HG02798 (cell line): ENCODE results near the gene FRRS1L.

ENCODE experiments used
- ATAC-seq: cut with Tn5 transposase; IDR thresholded peaks from one replicate; pipeline ENCODE4 v1.9.1; 2021; ENCODE audit warnings: mild to moderate bottlenecking; ENCODE audit not compliant: unreplicated experiment, poor library complexity

Gene FRRS1L

DNA sequence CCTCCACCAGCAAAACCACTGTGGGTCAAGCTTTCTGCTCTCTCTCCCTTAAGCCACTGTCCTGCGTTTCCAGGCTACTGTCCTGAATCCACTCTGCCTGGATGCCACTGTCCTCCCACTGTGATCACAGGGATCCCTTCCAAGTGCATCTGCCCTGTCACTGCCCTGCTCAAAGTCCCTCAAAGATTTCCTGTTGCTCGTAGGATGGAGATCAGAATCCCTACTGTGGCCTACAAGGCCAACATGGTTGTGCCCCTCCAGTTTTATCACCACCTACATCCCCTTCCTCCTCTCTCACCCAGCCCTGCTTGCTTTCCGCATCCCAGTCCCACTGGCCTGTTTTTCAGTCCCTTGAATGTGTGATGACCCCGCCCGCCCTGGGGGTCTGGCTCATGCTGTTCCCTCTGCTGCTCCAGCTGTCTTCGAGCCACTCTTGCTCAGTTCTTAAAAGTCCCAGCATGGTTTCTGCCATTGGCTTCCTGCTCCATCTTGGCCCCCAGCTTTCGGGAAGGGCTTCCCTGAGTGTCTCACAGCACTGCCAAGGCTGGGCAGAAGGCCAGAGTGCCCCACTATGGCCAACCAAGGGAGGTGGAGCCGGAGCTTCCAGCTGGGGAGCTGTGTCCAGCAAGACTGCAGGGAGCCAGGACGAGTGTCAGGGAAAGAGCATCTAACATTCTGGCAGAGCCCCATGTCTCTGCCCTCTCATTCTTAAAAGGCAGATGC lies 12.9 kb upstream of the FRRS1L start:
- no peak for ATAC-seq

DNA sequence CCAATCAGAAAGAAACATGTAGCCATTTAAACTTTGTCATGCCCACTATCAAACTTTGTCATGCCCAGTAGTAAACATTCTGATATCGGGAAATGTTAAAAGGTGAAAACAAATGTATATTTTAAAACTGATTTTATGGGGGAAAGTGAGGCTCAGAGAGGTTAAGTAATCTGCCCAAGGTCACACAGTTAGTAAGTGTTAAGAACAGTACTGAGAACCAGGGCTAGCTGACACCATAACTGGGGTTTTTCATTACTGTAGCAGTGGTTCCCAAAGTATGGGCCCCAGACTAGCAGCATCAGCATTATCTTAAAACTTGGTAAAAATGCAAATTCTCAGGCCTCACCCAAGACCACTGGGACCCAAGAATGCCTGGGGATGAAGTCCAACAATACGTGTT lies 9.9 kb upstream of the FRRS1L start:
- no peak for ATAC-seq

DNA sequence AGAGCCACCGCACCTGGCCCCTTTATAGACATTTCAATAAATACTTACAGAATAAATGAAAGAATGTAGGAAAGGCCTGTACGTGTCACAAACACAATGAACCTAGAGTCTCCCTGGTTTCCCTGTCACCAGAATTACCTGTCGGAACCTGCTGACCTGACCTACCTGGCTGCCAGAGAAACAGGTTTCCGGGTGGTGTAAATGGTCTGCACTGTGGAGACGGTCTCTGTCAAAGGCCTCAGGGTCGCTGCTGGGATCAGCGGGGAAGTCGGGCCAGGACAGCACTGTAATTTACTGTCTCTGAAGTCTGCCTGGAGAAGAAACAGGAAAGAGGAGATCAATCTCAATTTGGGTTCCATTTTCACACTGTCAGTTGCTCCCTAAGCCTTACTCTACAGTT lies 9.3 kb upstream of the FRRS1L start:
- no peak for ATAC-seq

DNA sequence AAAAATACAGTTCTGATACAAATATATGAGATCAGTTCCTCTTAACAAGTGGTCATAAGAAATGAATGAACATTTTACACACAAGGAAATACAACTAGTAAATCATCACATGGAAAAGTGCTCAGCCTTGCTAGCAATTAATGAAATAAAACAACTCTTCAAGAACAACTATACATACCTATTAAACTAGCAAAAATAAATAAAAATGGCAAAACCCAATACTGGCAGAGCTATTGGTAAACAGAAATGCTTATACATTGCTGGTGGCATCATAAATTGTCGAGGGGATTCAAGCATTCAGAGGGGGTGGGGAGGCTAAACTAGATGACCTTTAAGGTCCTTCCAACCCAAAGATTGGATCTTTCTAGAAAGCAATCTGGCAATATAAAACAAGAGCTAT lies 5.9 kb upstream of the FRRS1L start:
- no peak for ATAC-seq

DNA sequence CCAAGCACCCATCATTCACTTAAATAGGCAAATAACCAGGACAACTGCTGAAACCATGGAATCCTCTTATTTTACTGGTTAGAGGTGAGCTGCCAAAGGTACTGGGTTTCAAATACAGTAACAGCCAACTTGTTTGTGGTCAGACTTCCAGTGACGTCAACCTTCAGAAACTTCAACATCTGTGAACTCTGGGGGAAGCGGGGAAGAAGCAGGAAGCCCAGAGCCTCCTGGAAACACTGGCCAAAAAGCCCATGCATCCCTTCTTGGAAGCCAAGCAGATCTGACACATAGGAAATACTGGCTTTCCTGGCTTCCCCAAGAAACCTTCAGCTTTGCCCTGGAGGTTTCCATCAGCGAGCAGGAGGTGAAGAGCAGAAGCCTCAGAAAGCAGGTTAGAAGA lies 4.9 kb upstream of the FRRS1L start:
- no peak for ATAC-seq

DNA sequence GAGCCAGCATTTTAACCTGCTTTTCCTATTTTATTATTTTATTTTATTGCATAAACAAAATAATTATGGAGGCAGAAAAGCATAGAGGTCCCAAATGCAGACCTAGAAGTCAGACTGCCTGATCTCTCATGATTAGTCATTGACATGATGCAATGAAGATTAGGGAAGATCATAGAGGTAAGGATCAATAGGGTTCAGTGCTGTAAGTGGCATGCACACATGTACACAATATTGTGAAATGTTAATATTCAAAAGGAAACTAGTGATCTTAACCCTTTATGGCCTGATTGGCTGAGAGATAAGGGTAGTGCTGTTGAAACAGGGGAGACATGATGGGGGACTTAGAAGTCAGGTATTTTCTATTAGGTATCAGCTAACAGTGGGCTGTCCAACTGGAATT lies 1.1 kb upstream of the FRRS1L start:
- no peak for ATAC-seq

DNA sequence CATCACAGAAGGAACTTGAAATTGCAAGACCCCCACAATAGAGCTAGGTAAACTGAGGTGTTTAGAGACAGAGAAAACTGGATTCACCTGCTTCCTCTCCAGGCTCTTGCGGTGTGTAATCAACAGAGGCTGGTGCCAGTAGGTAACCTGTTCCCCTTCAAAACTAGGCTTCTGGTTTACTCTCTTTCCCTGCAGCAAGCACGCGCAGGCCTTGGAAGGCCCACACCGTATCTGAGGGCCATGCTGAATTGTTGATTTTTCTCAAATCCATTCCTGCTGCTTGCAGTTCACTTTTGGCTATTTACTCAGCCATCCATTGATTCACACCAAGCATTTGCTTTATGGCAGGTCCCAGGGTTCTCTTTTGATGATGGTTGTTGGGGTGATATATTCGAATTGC lies 667 bp upstream of the FRRS1L start:
- no peak for ATAC-seq

DNA sequence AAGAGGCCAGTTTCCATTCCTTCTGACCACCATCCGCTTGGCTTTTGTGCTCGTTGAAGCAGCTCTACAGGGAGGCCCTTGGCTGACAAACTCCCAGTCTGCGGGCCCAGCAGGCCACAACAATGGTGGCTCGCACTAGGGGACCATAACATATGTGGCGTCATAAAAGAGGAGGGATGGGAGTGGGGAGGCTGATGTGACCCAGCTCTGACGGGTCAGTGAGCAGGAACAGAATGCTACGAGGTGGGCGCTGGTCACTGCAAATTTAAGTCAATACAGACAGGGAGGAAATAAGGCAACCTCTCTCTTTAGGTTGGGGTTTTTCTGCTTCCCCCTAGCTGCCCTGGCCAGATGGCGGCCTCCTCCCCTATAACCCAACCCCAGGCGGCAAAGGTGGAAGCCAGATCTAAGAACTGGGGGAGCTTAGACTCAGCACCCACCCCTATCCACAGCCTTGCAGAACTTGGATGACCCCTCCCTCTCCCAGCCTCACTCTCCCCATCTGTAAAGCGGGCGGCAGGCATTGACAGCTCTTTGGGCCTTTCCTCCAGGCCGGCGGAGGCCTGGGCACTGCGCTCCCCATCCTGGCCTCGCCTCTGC lies 778 bp downstream of the FRRS1L start:
- ATAC-seq = no peak

DNA sequence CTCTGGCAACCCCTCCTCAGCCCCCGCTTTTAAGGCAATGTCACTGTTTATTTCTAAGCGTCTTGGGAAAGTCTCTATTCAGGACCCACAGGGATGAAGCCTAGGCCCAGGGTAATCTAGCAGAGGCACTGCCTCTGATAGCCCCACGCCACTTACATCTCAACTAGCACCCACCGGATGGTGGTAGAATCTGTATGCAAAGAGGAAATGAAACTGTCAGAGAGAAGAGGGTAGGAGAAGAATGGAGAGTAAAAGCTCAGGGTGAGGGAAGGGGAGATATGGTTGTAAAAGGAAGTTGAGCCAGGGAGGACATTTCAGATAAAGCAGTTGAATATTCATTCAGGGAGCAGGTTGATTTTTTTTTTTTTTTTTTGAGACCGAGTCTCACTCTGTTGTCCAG lies 3.0 kb downstream of the FRRS1L start:
- ATAC-seq = no peak

DNA sequence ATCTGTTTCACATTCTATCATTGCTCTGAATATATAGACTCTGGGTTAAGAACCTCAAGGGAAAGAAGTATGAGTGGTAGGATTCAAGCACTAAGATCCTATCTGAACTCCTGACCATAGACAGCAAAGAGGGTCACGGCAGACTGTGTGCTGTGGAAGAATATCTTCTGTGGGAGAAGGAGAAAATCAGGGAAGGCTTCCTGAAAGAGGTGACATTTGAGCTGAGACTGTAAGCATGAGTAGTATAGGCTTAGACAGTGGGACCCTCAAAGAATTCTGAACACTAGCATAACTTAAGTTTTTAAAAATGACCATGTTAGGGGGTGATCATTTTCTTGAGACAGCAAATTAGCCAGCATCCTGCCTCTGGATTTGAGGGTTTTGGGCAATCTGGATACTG lies 3.9 kb downstream of the FRRS1L start:
- no peak for ATAC-seq

DNA sequence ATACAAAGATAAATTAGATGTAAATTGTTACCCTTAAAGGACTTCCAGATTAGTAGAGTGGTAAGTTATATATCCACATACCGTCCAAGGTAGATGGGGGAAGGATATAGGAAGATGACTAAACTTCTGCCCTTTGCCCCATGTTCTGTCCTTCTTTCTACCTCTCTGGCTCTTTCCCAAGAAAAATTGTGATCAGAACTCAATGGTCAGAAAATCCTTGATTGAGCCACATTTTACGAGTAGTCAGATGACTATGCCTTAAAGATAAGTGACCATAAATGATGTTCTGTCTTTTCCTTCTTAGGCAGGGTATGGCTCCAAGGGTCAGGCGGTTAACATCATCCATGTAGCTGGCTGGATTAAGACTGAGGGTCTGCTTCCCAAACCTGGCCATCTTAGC lies 4.4 kb downstream of the FRRS1L start:
- no peak for ATAC-seq

DNA sequence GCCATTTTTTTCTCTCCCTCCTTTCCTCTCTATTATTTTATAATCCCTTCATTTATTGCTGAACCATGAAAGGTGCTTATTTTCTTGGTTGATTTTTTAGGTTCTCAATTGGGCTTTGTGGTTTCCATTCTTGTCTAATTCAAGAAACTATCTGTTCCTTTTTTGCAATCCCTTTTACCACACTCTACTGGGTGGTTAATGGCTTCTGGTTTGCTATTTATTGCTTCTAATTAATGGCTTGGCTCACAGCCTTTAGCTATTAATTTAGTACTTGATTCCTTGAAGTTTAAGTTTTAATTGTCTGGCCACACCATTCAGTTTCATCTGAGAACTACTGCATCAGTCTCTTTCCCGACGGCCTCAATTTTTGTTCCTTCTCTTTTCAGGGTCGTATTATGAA lies 5.6 kb downstream of the FRRS1L start:
- no peak for ATAC-seq

DNA sequence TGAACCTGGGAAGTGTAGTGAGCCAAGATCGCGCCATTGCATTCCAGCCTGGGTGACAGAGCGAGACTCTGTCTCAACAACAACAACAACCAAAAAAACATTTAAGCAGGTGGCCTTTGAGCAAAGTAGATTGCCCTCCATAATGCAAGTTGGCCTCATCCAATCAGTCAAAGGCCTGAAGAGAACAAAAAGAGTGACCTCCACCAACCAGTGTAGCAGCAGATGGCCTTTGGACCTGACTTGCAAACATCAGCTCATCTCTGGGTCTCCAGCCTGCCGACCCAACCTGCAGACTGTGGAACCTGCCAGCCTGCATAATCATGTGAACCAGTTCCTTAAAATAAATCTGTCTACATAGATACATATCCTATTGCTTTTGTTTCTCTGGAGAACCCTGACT lies 7.5 kb downstream of the FRRS1L start:
- ATAC-seq = no peak

DNA sequence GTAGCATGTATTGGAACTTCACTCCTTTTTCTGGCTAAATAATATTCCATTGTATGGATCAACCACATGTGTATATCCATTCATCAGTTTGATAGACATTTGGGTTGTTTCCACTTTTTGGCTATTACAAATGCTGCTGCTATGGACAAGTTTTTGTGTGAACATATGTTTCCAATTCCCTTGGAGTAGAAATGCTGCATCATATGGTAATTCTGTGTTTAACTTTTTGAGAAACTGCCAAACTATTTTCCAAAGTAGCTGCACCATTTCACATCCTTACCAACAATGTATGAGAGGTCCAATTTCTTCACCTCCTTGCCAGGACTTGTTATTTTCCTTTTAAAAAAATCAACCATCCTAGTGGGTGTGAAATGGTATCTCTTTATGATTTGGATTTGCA lies 8.4 kb downstream of the FRRS1L start:
- ATAC-seq = no peak

DNA sequence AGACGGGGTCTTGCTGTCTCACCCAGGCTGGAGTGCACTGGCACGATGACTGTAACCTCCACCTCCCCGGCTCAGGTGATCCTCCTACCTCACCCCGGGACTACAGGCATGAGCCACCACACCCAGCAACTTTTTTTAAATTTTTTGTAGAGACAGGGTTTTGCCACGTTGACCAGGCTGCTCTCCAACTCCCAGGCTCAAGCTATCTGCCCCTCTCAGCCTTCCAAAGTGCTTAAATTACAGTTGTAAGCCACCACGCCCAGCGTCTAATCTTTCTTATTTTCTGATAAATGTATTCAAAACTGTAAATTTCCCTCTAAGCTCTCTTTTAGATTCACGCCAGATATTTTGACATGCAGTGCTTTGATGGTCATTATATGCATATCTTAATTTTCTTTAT lies 10.3 kb downstream of the FRRS1L start:
- no peak for ATAC-seq

DNA sequence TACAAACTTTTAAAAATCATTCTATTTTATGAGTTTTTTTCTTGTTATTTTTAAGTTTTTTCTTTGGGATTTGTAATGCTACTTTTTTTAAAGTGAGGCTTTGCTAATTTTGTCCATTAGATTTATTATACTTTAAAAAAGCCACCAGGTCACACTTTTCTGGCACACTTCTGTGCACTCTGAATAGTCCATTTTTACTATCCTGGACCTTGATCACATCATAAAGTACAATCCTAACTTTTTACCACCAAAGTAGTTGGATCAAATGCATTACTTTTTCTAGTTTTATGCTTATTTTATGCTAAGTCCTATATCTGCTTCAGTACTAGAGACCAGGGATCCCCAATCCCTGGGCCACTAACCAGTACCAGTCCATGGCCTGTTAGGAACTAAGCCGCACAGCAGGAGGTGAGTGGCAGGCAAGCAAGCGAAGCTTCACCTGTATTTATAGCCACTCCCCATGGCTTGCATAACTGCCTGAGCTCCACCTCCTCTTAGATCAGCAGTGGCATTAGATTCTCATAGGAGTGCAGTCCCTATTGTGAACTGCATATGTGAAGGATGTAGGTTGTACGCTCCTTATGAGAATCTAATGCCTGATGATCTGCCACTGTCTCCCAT lies 16.0 kb downstream of the FRRS1L start:
- ATAC-seq = no peak

DNA sequence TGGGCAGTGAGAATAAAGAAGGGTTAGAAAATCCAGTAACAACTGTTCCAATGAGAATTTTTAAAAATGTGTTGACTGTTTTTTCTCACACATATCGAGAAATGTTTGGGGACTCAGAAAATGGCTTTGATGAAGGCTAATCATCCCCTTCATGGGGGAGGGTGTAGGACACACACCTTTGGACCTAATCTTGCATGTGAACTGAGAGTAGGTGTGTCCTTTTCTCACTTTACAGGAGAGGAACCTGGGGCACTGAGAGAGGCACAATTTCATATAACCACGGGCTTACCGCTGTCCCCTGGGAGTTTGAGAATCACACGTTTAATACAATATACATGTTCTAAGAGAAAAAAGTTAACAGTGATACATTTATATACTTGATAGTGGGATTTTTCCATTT lies 17.3 kb downstream of the FRRS1L start:
- ATAC-seq = no peak

DNA sequence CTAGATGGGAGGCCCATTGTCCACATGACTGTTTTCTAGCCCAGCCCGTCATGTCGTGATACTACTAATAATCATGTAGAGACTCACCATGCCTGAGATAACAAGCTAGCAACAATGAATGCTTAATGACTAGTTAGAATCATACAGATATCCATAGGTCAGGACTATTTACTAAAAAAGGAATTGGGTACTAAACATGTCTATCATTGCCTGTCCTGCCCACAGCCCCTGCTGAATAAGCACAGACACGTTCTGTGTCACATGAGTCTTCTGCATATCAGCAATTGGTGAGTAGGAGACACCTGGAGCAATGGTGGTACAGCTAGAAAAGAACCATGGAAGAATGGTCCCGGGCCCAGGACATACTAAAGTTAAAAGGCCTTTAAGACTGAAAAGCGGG lies 18.0 kb downstream of the FRRS1L start:
- no peak for ATAC-seq

DNA sequence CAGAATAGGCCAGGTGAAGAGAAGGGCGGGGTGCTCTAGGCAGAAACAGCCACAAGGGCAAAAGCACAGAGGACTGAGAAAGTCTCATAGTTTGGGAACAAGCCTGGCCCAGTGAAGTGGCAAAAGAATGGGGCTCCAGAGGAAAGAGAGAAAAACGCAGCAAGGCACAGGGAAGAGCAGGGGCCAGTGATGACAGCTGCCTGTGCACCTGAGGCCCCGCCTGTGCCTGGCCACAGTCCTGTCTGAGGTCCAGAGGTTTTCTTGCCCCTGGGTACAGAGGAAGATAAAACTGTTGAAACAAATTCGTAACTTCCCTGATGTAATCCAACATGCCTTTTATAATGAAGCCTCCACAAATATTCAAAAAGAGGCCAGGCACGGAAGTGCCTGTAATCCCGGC lies 22.0 kb downstream of the FRRS1L start:
- no peak for ATAC-seq

DNA sequence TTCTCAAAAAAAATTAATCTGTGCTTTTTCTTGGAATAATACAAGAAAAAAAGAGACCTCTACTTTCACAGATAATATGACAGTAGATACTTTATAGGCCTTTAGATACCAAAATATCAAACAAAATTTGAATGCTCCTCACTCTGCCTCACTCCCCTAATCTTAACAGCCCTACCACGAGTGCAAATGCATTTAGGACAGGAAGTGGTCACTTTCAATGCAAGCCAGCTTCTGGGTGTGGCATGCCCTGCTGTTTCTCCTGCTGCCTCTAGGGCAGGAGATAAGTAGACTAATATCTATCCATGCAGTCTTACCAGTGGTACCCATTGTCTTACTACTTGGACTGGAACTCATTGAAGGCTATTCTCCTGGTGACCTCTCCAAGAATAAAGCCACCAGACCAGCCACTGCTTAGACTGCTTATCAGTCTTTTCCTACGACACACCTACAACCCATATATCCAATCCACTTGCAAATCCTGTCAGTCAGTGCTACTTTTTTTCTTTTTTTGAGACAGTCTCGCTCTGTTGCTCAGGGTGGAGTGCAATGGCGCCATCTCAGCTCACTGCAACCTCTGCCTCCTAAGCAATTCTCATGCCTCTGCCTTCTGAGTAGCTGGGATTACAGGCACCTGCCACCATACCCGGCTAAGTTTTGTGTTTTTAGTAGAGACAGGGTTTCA lies 23.0 kb downstream of the FRRS1L start:
- ATAC-seq = peak; percentile 94

DNA sequence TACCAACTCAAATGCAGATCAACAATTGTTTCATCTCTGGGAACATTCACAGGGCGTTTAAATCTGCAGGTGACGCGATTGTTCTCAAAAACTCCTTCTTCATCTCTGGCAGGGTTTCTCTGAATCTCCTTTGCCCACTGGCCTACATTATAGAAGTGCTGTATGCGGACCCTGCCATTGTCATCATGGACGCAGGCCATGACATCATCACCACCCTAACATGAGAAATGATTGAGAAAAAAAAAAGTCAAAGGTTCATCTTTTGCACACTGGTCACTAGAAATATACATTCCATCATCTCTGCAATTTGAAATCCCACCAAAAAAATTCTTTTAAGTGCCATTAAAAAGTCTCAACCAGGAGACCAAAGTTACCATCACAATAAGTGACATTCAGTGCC lies 25.7 kb downstream of the FRRS1L start:
- ATAC-seq = no peak
